ENCODE results near the gene CHD2. TPM values are rescaled to one million over a fixed set of nuclear protein-coding genes. Genes with fewer than 3 reads are reported as not detected.

Gene CHD2
- total and polyA plus RNA-seq, 2 donors (not counting 3 experiments of a cell fraction or from before 2014, with no cell fraction given): 53.8 to 97.9 TPM

- Histone ChIP-seq H3K4me1 (ENCODE audit: control insufficient read depth, extremely low read depth, insufficient read depth, low read length) (no peaks in the 10 kb centered on the region), H3K27me3 (ENCODE audit: control insufficient read depth in 2 of 2, insufficient read depth in 2 of 2, low read length in 2 of 2) (no peaks in the 10 kb centered on the region), H3K9me1 (replicated peaks; ENCODE audit: control insufficient read depth, extremely low read depth, insufficient read depth, low read length) (no peaks in the 10 kb centered on the region), H3K79me2 (ENCODE audit: control insufficient read depth, insufficient read depth, low read length) (peaks cover 8% of the 10 kb centered on the region), H3K36me3 (ENCODE audit: control insufficient read depth in 2 of 2, extremely low read depth in 1 of 2, insufficient read depth in 2 of 2, low read length in 2 of 2) (peaks cover 38 to 47% of the 10 kb centered on the region in 2 experiments), H3K9ac (replicated peaks; ENCODE audit: extremely low read depth, insufficient read depth, low read length) (no peak overlapping the region), H4K20me1 (replicated peaks; ENCODE audit: control insufficient read depth, extremely low read depth, insufficient read depth, low read length) (peaks cover 2% of the 10 kb centered on the region), H3K4me2 (ENCODE audit: insufficient read depth, low read length) (no peak overlapping the region), H2AFZ (ENCODE audit: low read depth, low read length) (no peak overlapping the region), H3K4me3 (replicated peaks in 1 of 3; ENCODE audit: insufficient read depth in 1 of 3, low read depth in 1 of 3, low read length in 3 of 3) (no peak overlapping the region), H3K9me3 (replicated peaks; ENCODE audit: control insufficient read depth, insufficient read depth, low read length) (no peaks in the 10 kb centered on the region), H3K27ac (ENCODE audit: insufficient read depth, low read depth, low read length) (no peak overlapping the region)
- POLR2A ChIA-PET: no interaction called here
- no peak for DNase-seq (ENCODE audit: low read depth, low spot score)
- no TSS peak for BruUV-seq (replicated peaks)
- TF ChIP-seq EZH2 (IDR thresholded peaks at IDR 0.05; ENCODE audit: borderline replicate concordance, low read depth, low read length, severe bottlenecking): no peak
- no peak for TF ChIP-seq FOS (IDR thresholded peaks at IDR 0.05; ENCODE audit: borderline replicate concordance, insufficient read depth, low read length)
- no peak for TF ChIP-seq POLR2AphosphoS5 (IDR thresholded peaks at IDR 0.05; ENCODE audit: insufficient read depth, low read depth, low read length)
- TF ChIP-seq GATA2 (IDR thresholded peaks at IDR 0.05; ENCODE audit: insufficient read depth, insufficient read length, low read depth, low read length): no peak
- no peak for TF ChIP-seq POLR2A (IDR thresholded peaks at IDR 0.05; ENCODE audit: low read depth, low read length)
- TF ChIP-seq JUN (IDR thresholded peaks at IDR 0.05; ENCODE audit: borderline replicate concordance, insufficient read depth, insufficient read length, low read depth): no peak
- TF ChIP-seq MYC (IDR thresholded peaks at IDR 0.05; ENCODE audit: low read depth, low read length): no peak
- TF ChIP-seq, protein P1, sequence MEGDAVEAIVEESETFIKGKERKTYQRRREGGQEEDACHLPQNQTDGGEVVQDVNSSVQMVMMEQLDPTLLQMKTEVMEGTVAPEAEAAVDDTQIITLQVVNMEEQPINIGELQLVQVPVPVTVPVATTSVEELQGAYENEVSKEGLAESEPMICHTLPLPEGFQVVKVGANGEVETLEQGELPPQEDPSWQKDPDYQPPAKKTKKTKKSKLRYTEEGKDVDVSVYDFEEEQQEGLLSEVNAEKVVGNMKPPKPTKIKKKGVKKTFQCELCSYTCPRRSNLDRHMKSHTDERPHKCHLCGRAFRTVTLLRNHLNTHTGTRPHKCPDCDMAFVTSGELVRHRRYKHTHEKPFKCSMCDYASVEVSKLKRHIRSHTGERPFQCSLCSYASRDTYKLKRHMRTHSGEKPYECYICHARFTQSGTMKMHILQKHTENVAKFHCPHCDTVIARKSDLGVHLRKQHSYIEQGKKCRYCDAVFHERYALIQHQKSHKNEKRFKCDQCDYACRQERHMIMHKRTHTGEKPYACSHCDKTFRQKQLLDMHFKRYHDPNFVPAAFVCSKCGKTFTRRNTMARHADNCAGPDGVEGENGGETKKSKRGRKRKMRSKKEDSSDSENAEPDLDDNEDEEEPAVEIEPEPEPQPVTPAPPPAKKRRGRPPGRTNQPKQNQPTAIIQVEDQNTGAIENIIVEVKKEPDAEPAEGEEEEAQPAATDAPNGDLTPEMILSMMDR (IDR thresholded peaks at IDR 0.05; ENCODE audit: extremely low read depth in 1 of 2, insufficient read depth in 1 of 2, low read depth in 1 of 2, low read length in 2 of 2): no peak
- TF ChIP-seq MAX (IDR thresholded peaks at IDR 0.05; ENCODE audit: insufficient read depth, insufficient read length): no peak
- FAIRE-seq: no peak
- dilution Hi-C loops (cut with MboI; ENCODE audit: extremely low pct_ligation_motif_present, low sequenced_read_pairs) (no loop called here), intact Hi-C loops (cut with micrococcal nuclease) (no loop called here)
- CTCF ChIA-PET: no interaction called here
Observed at GRCh38 chr15:93001881-93002280, 101.8 kb downstream of the CHD2 start.
